ENCODE results near the gene STOM.

Gene STOM

GRCh38 chr9:121357011-121357410 lies 13.0 kb downstream of the STOM start:
- H3K4me3 ChIP-seq (IDR thresholded peaks at IDR 0.05; ENCODE audit: insufficient read depth, low read depth, low read length) = no peak overlapping the region
- H3K4me2 ChIP-seq = no peak overlapping the region
- no peak overlapping the region for H3K27ac ChIP-seq
- no peaks in the 10 kb centered on the region for H4K20me1 ChIP-seq (ENCODE audit: insufficient read depth)
- H2AFZ ChIP-seq (ENCODE audit: low read depth) = no peak overlapping the region
- H3K4me1 ChIP-seq (ENCODE audit: low read depth, poor library complexity, severe bottlenecking) = peaks cover 41% of the 10 kb centered on the region
- H3K79me2 ChIP-seq (ENCODE audit: insufficient read depth, low read depth) = no peaks in the 10 kb centered on the region
- no peaks in the 10 kb centered on the region for H3K27me3 ChIP-seq (ENCODE audit: insufficient read depth, low read depth)
- H3K36me3 ChIP-seq (ENCODE audit: insufficient read depth) = no peaks in the 10 kb centered on the region
- H3K9ac ChIP-seq = no peak overlapping the region
- no peak for TF ChIP-seq CTCF (conservative IDR thresholded peaks at IDR 0.05; ENCODE audit: low read depth, low read length)

- Histone ChIP-seq H3K27me3 (ENCODE audit: insufficient read depth, low read depth) (no peaks in the 10 kb centered on the region), H2AFZ (ENCODE audit: low read depth) (no peak overlapping the region), H3K4me1 (ENCODE audit: low read depth, poor library complexity, severe bottlenecking) (peaks cover 25% of the 10 kb centered on the region), H3K4me3 (IDR thresholded peaks at IDR 0.05; ENCODE audit: insufficient read depth, low read depth, low read length) (no peak overlapping the region), H4K20me1 (ENCODE audit: insufficient read depth) (no peaks in the 10 kb centered on the region), H3K36me3 (ENCODE audit: insufficient read depth) (0 out of 2 replicates have a peak, but pooled peaks cover 2% of the 10 kb centered on the region), H3K9ac (no peak overlapping the region), H3K27ac (no peak overlapping the region), H3K79me2 (ENCODE audit: insufficient read depth, low read depth) (no peaks in the 10 kb centered on the region), H3K4me2 (no peak overlapping the region)
- no peak for TF ChIP-seq CTCF (conservative IDR thresholded peaks at IDR 0.05; ENCODE audit: low read depth, low read length)
Measured at GRCh38 chr9:121354762-121355161, 15.3 kb downstream of the STOM start.

GRCh38 chr9:121354141-121354540 lies 15.9 kb downstream of the STOM start:
- Histone ChIP-seq H3K27ac (no peak overlapping the region), H3K4me2 (no peak overlapping the region), H3K36me3 (ENCODE audit: insufficient read depth) (0 out of 2 replicates have a peak, but pooled peaks cover 2% of the 10 kb centered on the region), H3K27me3 (ENCODE audit: insufficient read depth, low read depth) (no peaks in the 10 kb centered on the region), H4K20me1 (ENCODE audit: insufficient read depth) (no peaks in the 10 kb centered on the region), H3K9ac (no peak overlapping the region), H2AFZ (ENCODE audit: low read depth) (no peak overlapping the region), H3K4me1 (ENCODE audit: low read depth, poor library complexity, severe bottlenecking) (peaks cover 18% of the 10 kb centered on the region), H3K79me2 (ENCODE audit: insufficient read depth, low read depth) (no peaks in the 10 kb centered on the region), H3K4me3 (IDR thresholded peaks at IDR 0.05; ENCODE audit: insufficient read depth, low read depth, low read length) (no peak overlapping the region)
- no peak for TF ChIP-seq CTCF (conservative IDR thresholded peaks at IDR 0.05; ENCODE audit: low read depth, low read length)

- Histone ChIP-seq H3K4me2 (no peak overlapping the region), H3K4me3 (IDR thresholded peaks at IDR 0.05; ENCODE audit: insufficient read depth, low read depth, low read length) (no peak overlapping the region), H3K79me2 (ENCODE audit: insufficient read depth, low read depth) (no peaks in the 10 kb centered on the region), H3K9ac (no peak overlapping the region), H2AFZ (ENCODE audit: low read depth) (no peak overlapping the region), H4K20me1 (ENCODE audit: insufficient read depth) (no peaks in the 10 kb centered on the region), H3K36me3 (ENCODE audit: insufficient read depth) (0 out of 2 replicates have a peak, but pooled peaks cover 2% of the 10 kb centered on the region), H3K27ac (no peak overlapping the region), H3K27me3 (ENCODE audit: insufficient read depth, low read depth) (no peaks in the 10 kb centered on the region), H3K4me1 (ENCODE audit: low read depth, poor library complexity, severe bottlenecking) (peaks cover 12% of the 10 kb centered on the region)
- TF ChIP-seq CTCF (conservative IDR thresholded peaks at IDR 0.05; ENCODE audit: low read depth, low read length) = no peak
Measured at GRCh38 chr9:121353241-121354061, 16.6 kb downstream of the STOM start.

All from KMS-11 (cell line).